ENCODE measurements around the gene CTSO.
"Not testable (repeated sequence)": the region's sequence is repeated elsewhere in the genome, so short reads cannot be mapped to it uniquely, and the experiment has no call there.

Gene CTSO

DNA sequence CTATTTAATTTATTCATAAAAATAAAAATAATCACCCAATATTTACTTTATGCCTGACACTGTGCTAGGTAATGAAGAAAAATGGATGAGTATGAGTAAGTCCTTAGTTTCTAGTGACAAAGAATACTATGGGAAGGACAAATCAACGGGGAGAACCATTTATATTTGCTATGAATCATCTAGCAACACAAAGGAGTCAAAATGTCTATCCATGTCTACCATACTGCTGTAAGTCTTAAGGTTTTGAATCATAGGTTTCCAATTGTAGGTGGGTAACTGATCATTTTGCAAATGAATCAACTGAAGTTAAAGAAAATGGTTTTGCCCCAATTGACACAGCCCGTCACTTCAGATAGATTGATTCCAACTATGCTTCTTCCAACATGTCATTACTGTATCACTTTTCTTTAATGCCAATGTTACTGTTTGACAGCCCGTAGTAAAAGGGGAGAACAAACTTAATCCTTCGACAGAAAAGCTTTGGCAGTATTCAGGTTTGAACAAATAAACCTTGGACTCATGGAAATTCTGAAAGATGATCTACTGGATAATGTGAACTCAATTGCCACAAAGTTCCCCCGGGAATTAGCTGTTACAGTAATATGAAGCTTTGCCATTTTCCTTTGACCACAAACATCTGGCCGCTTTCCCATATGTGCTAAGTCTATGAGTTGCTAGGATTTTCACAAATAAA, 47.0 kb downstream of the CTSO start:
- peak; percentile 75 for DNase-seq (ENCODE audit: low read depth)

DNA sequence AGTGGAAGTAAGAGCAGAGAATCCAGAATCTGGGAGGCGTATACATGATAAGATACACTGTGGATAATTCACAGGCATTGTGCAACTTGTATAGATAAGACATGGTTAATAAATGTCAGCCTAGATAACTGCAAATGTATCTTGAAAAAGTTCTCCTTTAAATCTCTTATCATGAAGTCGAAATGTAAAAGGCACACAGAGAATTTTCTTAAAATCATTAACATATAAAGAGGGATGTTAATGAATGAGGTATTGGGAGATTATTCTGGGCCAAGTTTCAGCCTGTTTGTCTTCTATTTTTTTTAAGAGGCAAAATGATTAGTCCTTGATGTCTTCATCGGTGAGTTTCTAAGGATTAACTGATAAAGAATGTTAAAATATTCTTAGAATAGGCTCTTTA, 49.3 kb downstream of the CTSO start:
- no peak for DNase-seq (ENCODE audit: low read depth)

DNA sequence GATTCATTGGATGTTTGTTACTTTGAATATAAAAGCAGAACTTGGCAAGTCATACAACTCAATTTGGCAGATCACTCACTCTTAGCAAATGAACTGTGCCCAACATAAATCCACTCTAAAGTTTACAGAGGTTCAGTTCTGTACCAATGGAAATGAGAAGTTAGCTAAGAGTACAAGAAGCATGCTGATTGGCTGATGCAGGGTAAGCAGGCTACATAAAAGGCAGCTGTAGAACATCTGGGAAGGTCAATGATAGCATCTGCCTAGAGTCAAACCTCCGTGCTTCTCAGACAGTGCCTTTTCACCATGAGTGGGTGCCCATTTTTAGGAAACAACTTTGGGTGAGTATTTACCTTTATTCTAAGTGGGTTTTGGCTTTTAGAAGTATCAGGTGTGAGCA, 50.2 kb downstream of the CTSO start, which contains the start of gene TDO2:
Gene TDO2, plus strand, starts transcription at position 244 of the 400 bp plus-strand sequence. Its CDS starts 63 bp downstream, at position 307.
- DNase-seq (ENCODE audit: low read depth): no peak

DNA sequence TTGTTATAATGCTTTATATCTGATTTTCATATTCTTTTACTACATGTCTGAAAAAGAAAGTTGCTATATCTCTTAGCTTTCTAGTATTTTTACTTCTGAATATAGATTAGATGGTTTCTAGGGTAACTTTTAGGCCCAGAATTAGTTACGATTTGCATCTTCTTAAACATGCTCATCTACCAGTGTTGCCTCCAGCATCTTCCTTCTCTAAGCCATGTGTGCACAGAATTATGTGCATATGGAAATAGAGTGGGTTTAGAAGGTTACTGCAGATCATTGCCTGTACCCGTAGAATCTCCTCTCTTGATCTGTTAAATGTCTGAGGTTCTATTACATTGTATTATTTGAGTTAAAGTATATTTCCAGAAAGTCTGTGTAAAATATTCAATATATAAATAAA, 52.7 kb downstream of the CTSO start:
- DNase-seq (ENCODE audit: low read depth): no peak

DNA sequence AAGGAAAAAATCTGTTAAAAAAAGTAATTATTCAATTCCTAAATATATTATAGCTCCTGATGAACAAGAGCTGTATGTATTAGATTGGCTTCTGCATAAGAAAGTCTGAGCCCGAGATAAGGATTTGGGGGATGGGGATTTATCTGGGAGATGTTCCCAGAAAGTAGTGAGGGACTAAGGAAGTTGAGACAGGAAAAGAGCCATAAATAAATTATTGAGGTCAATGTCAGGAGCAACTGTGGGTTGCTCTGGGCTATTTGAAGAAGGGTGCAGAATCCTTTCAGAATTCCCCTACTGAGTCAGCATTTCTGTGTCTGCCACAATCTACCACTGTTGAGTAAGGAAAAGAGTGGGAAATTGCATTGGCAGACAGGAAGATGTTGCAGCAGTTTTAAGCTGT, 53.3 kb downstream of the CTSO start:
- peak; percentile 54 for DNase-seq (ENCODE audit: low read depth)

DNA sequence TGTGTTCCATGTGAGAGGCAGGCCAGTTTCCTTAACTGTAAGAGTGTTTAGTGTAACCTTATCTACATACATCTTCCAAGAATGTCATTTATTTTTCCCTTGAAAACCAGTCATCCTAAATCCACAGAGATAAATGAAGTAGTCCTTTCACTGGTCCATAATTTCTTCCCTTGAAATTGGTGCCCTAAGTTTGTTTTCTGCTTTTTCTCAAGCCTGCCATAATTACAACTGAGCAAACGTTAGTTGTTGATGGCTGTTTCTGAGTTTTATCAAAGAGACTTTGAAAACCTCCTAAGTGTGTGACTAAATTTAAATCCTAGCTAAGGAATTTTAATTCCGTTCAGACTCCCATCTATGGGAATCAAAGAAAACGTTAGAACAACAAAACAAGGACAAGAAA, 53.8 kb downstream of the CTSO start:
- no peak for DNase-seq (ENCODE audit: low read depth)

DNA sequence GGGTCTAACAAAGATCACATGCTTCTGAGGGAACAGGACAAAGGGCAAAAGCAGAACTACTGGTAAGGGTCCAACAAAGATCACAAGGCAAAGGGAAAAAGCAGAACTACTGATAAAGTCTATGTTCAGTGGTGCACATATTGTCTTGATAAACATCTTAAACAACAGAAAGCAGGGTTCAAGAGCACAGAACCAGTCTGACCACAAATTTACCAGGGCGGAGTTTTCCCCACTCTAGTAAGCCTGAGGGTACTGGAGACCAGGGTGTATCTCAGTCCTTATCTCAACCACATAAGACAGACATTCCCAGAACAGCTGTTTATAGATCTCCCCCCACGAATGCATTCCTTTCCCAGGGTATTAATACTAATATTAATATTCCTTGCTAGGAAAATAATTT, 55.3 kb downstream of the CTSO start:
- DNase-seq (ENCODE audit: low read depth): not testable (repeated sequence)

DNA sequence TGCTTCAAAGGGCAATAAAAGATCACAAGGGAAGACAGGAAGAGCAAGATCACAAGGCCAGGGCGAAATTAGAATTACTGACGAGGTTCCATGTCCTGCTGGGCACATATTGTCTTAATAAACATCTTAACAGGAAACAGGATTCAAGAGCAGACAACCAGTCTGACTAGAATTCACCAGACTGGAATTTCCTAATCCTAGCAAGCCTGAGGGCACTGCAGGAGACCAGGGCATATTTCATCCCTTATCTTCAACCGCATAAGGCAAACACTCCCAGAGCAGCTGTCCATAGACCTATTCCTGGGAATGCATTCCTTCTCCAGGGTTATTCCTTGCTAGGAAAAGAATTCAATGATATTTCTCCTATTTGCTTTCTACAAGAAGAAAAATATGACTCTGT, 62.6 kb downstream of the CTSO start:
- DNase-seq (ENCODE audit: low read depth): no peak

DNA sequence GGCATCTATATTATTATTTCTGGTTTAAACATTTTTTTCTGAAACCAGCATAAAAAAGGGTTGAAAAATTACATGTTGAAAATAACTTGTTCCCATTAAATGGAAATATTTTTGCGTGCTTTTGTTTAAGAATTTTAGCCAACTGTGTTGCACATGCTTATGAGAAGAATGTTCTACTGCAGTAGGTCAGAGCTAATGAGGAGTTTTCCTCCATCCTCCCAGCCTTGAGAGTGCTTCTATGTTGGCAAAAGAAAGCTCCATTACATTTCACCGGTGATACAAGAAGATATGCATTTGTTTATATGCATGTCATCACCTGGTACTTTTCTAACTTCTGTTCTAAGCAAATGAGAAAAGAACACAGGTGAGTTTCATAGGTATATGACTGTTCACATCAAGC, 63.7 kb downstream of the CTSO start:
- no peak for DNase-seq (ENCODE audit: low read depth)

DNA sequence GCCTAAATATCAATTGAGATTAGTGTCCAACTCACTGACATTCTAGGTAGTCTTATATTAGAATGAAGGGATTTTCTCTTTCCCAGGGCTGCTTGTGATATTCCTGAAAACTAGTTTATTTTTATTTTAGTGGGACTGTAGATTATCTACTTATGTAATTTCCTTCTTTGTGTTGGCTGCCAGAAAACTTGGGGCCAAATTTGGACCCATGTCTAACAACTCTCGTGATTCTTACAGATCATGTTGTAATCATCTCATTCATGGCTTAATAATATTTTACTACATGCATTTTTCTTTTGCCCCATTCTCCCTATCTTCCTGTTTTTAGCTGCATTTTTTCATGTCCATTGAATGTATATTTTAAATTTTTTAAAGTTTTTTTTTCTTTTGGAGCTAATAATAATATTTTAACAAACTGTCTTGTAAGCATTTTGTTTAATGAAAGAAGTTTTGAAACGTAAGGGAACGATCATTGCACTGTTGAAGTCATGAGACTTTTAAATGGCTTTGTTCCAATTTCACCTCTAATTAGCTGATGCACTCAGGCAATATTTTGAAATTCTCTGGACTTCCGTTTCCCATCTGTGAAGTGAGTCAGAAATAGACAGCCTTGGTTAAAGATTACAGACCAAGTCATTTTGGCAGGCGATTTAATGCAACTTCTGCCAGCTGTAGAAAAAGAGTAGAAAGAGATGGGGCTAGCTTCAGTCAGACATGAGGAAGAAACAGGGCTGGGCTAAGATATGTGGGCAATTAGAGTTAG, 64.5 kb downstream of the CTSO start:
- peak; percentile 60 for DNase-seq (ENCODE audit: low read depth)

DNA sequence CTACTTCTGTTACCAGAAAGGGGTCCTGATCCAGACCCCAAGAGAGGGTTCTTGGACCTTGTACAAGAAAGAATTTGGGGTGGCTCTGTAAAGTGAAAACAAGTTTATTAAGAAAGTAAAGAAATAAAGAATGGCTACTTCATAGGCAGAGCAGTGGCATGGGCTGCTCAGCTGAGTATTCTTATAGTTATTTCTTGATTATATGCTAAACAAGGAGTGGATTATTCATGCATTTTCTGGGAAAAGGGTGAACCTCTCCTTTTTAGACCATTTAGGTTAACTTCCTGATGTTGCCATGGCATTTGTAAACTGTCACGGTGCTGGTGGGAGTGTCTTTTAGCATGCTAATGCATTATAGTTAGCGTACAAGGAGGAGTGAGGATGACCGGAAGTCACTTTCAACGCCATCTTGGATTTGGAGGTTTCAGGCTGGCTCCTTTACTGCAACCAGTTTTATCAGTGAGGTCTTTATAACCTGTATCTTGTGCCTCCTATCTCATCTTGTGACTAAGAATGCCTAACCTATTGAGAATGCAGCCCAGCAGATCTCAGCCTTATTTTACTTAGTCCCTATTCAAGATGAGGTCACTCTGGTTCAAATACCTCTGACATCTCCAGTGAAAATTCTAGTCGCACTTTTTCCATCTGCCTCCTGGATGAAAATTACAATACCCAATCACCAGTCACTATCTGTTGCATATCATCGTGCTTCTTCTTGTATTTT, 65.7 kb downstream of the CTSO start:
- DNase-seq (ENCODE audit: low read depth): no peak

DNA sequence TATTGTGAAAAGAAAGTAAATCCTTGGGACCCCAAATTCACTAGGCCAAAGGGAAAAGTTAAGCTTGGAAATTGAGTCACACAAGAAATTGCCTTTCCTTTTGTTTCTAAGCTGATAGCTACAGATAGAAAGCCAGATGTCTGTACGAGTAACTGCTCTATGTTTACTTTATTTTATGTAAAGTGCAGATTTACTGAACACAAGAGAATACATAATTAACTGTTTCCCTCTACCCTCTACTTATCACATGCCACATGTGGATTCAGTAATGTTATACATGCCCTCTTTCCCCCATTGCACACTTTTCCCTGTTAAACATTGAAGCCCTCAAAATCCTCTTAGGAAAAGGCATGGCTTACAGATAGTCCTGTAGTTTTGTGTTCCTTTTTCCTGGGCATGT, 66.6 kb downstream of the CTSO start:
- DNase-seq (ENCODE audit: low read depth): no peak

DNA sequence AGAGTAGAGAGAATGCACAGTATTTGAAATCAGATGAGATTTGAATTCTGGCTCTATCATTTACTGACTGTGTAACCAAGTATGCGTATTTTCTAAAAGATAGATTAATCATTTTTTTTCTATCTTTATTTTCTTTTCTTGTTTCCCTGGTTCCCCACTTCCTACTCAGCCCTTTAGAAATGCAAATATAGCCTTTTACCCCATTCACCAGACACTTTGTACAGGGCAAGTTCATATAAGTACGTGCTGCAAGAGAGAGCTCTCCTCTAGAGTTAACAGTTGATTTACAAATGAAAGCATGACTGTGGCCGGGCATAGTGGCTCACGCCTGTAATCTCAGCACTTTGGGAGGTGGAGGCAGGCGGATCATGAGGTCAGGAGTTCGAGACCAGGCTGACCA, 68.0 kb downstream of the CTSO start:
- no peak for DNase-seq (ENCODE audit: low read depth)

DNA sequence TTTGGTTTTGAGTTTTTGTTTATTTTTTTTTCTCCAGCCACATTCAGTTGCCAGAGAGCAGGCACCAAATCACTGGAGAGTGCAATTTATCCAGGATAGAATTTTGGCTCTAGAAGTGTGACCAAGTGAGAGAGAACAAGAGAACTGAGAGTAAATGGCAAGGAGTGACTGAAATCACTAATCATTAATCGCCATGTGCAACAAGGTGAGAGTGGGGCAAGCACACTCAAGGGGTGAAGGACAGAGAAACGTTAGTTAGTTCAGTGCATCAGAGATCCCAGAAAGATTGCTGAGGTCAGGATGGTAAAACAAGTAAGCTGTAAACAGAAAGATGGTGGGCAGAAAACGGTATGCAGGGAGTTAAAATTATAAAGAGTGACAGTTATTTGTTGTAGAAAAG, 69.8 kb downstream of the CTSO start:
- DNase-seq (ENCODE audit: low read depth): no peak

DNA sequence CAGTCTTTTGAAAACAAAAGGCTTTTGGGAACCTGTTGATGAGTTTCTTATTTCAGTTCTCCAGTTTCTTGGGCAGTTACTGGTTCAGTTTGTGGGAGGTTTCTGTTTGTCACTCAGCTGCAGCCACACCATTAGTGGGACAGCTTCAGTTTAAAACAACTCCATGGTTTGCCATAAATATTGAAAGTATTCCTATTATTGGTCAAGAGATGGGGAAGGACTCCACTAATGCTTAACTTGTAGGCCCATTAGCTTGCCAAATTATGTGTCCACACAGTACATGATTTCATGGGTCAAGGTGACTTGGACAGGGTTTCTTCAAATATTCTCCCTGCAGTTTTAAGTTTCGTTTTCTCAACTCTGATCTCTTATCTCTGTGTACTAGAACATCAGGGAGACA, 72.1 kb downstream of the CTSO start:
- DNase-seq (ENCODE audit: low read depth): no peak

DNA sequence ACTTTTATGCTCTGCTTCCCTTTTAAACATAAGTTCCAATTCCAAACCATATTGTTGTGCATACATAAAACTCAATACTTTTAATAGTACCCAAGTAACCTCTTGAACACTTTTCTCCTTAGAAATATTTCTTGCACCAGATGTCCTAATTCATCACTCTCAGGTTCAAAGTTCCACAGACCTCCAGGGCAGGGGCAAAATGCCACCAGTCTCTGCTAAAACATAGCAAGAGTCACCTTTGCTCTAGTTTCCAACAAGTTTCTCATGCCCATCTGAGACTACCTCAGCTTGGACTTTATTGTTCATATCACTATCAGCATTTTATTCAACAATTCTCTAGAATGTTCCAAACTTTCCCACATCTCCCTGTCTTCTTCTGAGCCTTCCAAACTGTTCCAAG, 73.9 kb downstream of the CTSO start:
- DNase-seq (ENCODE audit: low read depth): no peak

DNA sequence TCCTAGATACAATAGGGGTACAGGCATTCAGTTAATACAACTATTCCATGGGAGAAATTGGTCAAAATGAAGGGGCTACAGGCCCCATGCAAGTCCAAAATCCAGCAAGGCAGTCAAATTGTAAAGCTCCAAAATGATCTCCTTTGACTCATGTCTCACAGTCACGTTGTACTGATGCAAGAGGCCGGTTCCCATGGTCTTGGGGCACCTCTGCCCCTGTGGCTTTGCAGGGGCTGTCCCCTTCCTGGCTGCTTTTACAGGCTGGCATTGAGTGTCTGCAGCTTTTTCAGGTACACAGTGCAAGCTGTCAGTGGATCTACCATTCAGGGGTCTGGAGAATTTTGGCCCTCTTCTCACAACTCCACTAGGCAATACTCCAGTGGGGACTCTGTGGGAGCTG, 75.1 kb downstream of the CTSO start:
- DNase-seq (ENCODE audit: low read depth): no peak

DNA sequence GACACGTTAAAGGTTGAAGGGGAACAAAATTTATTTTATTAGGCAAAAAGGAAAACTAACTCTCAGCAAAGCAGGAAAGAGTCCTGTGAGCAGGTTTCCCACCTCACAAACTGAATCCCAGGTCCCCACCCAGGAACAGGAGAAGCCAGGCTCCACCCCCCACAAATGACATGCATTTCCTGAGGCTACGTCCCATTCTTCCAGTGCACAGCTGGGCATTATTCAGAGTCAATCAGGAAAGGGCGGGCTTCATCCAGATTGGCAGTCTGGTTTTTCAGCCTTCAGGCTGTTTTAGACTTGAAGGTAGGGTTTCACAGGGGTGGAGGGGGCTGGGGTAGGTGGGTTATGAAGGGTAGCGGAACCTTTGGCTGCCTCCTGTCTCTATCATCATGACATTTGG, 75.7 kb downstream of the CTSO start:
- no peak for DNase-seq (ENCODE audit: low read depth)

DNA sequence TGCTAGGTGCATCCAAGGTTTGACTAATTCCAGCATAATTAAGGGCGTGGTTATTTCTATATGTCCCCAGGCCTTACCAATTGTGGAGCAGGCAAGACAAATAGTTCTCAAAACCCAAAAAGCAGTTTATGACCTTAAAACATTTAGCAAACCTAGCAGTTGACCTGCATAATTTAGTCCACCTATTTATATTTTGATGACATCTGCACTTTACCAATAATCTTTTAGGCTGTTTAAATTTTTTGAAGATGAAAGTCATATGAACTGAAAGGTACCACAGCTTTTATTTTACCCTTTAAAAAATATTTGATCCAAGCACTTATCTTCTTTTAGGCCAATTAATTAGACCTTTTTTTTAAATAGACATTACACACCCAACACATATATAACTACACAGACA, 77.8 kb downstream of the CTSO start:
- DNase-seq (ENCODE audit: low read depth): no peak

Measured in ELR (cell line).